ENCODE results near the gene FAM184A. TPM values are rescaled to one million over a fixed set of nuclear protein-coding genes. Genes with fewer than 3 reads are reported as not detected.
"Not testable (repeated sequence)": the region's sequence is repeated elsewhere in the genome, so short reads cannot be mapped to it uniquely, and the experiment has no call there.

FAM184A gene
- total RNA-seq, 2 donors from 2014 or later: 6.5 to 9.9 TPM

GRCh38 chr6:119020597-119021561, 57.6 kb downstream of the FAM184A start:
- intact Hi-C loops (cut with DNase I): no loop called here
- ATAC-seq: no peak
- Histone ChIP-seq H3K27me3 (no peaks in the 10 kb centered on the region), H3K9me3 (no peaks in the 10 kb centered on the region), H3K4me1 (no peaks in the 10 kb centered on the region), H3K27ac (no peak overlapping the region), H3K4me3 (no peak overlapping the region), H3K36me3 (replicated peaks in 1 of 2; ENCODE audit: insufficient read depth in 1 of 2, low read depth in 2 of 2) (no peaks in the 10 kb centered on the region)
- TF ChIP-seq CTCF (IDR thresholded peaks at IDR 0.05): no peak
- TF ChIP-seq POLR2A (IDR thresholded peaks at IDR 0.05): no peak
- 94 to 96% methylated on average over 2 of the region's 2 CpGs for WGBS, 2 donors
- no peak for DNase-seq

- H3K4me1 ChIP-seq; H3K27ac ChIP-seq; H3K4me3 ChIP-seq; ATAC-seq; intact Hi-C loops (cut with DNase I); H3K27me3 ChIP-seq; DNase-seq; H3K9me3 ChIP-seq; H3K36me3 ChIP-seq (replicated peaks in 1 of 2; ENCODE audit: insufficient read depth in 1 of 2, low read depth in 2 of 2): not testable (repeated sequence)
- 97 to 100% methylated on average over 3 to 16 of the region's 22 CpGs for WGBS, 2 donors
Measured at GRCh38 chr6:119015165-119015564, 63.3 kb downstream of the FAM184A start.

GRCh38 chr6:119012521-119012920, 65.9 kb downstream of the FAM184A start:
- no peaks in the 10 kb centered on the region for H3K27me3 ChIP-seq
- intact Hi-C loops (cut with DNase I): no loop called here
- H3K4me3 ChIP-seq: no peak overlapping the region
- TF ChIP-seq CTCF (IDR thresholded peaks at IDR 0.05) (no peak), POLR2A (IDR thresholded peaks at IDR 0.05) (no peak)
- no peak for DNase-seq
- no peak overlapping the region for H3K27ac ChIP-seq
- H3K4me1 ChIP-seq: no peaks in the 10 kb centered on the region
- no peaks in the 10 kb centered on the region for H3K36me3 ChIP-seq (replicated peaks in 1 of 2; ENCODE audit: insufficient read depth in 1 of 2, low read depth in 2 of 2)
- 93 to 100% methylated on average over 1 of the region's 1 CpG for WGBS, 2 donors
- no peak for ATAC-seq
- H3K9me3 ChIP-seq: no peaks in the 10 kb centered on the region

DNA sequence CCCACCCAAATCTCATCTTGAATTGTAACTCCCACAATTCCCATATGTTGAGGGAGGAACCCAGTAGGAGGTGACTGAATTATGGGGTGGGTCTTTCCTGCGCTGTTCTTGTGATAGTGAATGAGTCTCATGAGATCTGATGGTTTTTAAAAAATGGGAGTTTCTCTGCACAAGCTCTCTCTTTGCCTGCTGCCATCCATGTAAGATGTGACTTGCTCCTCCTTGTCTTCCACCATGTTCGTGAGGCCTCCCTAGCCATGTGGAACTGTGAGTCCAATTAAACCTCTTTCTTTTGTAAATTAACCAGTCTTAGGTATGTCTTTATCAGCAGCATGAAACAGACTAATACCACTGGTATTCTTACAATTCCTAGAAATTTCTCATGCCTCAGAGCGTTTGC, 69.2 kb downstream of the FAM184A start:
- H3K27ac ChIP-seq; intact Hi-C loops (cut with DNase I); H3K27me3 ChIP-seq; H3K36me3 ChIP-seq (replicated peaks in 1 of 2; ENCODE audit: insufficient read depth in 1 of 2, low read depth in 2 of 2); ATAC-seq; H3K4me3 ChIP-seq; DNase-seq; H3K4me1 ChIP-seq; H3K9me3 ChIP-seq: not testable (repeated sequence)
- 94 to 95% methylated on average over 3 of the region's 3 CpGs for WGBS, 2 donors

GRCh38 chr6:119006974-119007373, 71.5 kb downstream of the FAM184A start:
- no peaks in the 10 kb centered on the region for H3K4me1 ChIP-seq
- no peak overlapping the region for H3K4me3 ChIP-seq
- H3K27me3 ChIP-seq: no peaks in the 10 kb centered on the region
- H3K36me3 ChIP-seq (replicated peaks in 1 of 2; ENCODE audit: insufficient read depth in 1 of 2, low read depth in 2 of 2): no peaks in the 10 kb centered on the region
- H3K27ac ChIP-seq: no peak overlapping the region
- no peaks in the 10 kb centered on the region for H3K9me3 ChIP-seq
- no peak for TF ChIP-seq POLR2A (IDR thresholded peaks at IDR 0.05)
- no peak for TF ChIP-seq CTCF (IDR thresholded peaks at IDR 0.05)
- ATAC-seq (no peak), DNase-seq (no peak)
- intact Hi-C loops (cut with DNase I): no loop called here
- 89 to 90% methylated on average over 2 of the region's 2 CpGs for WGBS, 2 donors

DNA sequence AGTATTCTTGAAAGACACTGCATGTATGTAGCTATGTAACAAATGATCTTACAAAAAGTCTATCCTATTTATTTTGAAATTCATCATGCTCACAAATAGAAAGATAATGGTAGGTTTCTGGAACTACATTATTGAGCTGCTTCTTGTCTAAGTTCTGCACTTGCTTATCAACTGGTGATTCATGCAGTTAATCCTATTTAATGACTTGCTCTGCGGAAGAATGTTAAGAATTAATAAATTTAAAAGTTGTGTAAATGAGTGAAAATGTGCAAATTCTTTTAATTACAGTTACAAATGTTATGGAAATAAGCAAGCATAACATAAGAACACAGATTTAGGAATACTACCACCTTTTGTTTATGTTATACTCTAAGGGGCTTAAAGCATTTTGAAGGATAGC, 76.4 kb downstream of the FAM184A start:
- intact Hi-C loops (cut with DNase I): no loop called here
- H3K4me3 ChIP-seq: no peak overlapping the region
- DNase-seq (no peak), ATAC-seq (no peak)
- no peak overlapping the region for H3K27ac ChIP-seq
- no peaks in the 10 kb centered on the region for H3K36me3 ChIP-seq (replicated peaks in 1 of 2; ENCODE audit: insufficient read depth in 1 of 2, low read depth in 2 of 2)
- TF ChIP-seq POLR2A (IDR thresholded peaks at IDR 0.05) (no peak), CTCF (IDR thresholded peaks at IDR 0.05) (no peak)
- no peaks in the 10 kb centered on the region for H3K27me3 ChIP-seq
- H3K4me1 ChIP-seq: no peaks in the 10 kb centered on the region
- no peaks in the 10 kb centered on the region for H3K9me3 ChIP-seq
- WGBS, 2 donors: 90 to 97% methylated on average over 1 of the region's 1 CpG
